Activated naive CD8-positive, alpha-beta T cell treated with anti-CD3 and anti-CD28 coated beads, Interleukin-2, amount 50 U/mL, for 24 hours (primary cell): ENCODE results near the gene GALNT2.

Source experiments
- ATAC-seq: fragments of 150-1000 bp; cut with Tn5 transposase; one replicate; pipeline ENCODE4 v1.10.0; 2021
- DNase-seq: peaks from one replicate; pipeline ENCODE4 v3.0.0; 2021
- H3K27ac Mint-ChIP-seq: one replicate; pipeline ENCODE4 v1.8.0; 2021; ENCODE audit warnings: mild to moderate bottlenecking, mixed read lengths
- H3K27me3 Mint-ChIP-seq: one replicate; pipeline ENCODE4 v1.8.0; 2021; ENCODE audit warnings: mixed read lengths
- H3K36me3 Mint-ChIP-seq: one replicate; pipeline ENCODE4 v1.8.0; 2021; ENCODE audit warnings: low read depth, mixed read lengths
- H3K4me1 Mint-ChIP-seq: one replicate; pipeline ENCODE4 v1.8.0; 2021; ENCODE audit warnings: mixed read lengths
- H3K4me3 Mint-ChIP-seq: one replicate; pipeline ENCODE4 v1.8.0; 2021; ENCODE audit warnings: mild to moderate bottlenecking, moderate library complexity, mixed read lengths
- H3K9me3 Mint-ChIP-seq: one replicate; pipeline ENCODE4 v1.8.0; 2021; ENCODE audit warnings: mixed read lengths

The GALNT2 gene

GRCh38 chr1:230043081-230043480, 24.0 kb upstream of the GALNT2 start:
- Mint-ChIP-seq H3K36me3 (no peaks in the 10 kb centered on the region), H3K4me3 (no peak overlapping the region), H3K9me3 (no peaks in the 10 kb centered on the region), H3K27ac (no peak overlapping the region), H3K27me3 (peaks cover 17% of the 10 kb centered on the region), H3K4me1 (no peaks in the 10 kb centered on the region)
- DNase-seq (no peak), ATAC-seq (no peak)

GRCh38 chr1:230044729-230045128, 22.3 kb upstream of the GALNT2 start:
- Mint-ChIP-seq H3K9me3 (no peaks in the 10 kb centered on the region), H3K27ac (no peak overlapping the region), H3K4me1 (no peaks in the 10 kb centered on the region), H3K36me3 (no peaks in the 10 kb centered on the region), H3K4me3 (no peak overlapping the region), H3K27me3 (peaks cover 17% of the 10 kb centered on the region)
- DNase-seq (no peak), ATAC-seq (no peak)

- DNase-seq (no peak), ATAC-seq (no peak)
- peaks cover 4% of the 10 kb centered on the region for H3K9me3 Mint-ChIP-seq
- peaks cover 17% of the 10 kb centered on the region for H3K27me3 Mint-ChIP-seq
- no peaks in the 10 kb centered on the region for H3K4me1 Mint-ChIP-seq
- H3K27ac Mint-ChIP-seq: no peak overlapping the region
- no peaks in the 10 kb centered on the region for H3K36me3 Mint-ChIP-seq
- H3K4me3 Mint-ChIP-seq: no peak overlapping the region
Measured at GRCh38 chr1:230047114-230047865, 19.7 kb upstream of the GALNT2 start.

GRCh38 chr1:230048322-230048721, 18.7 kb upstream of the GALNT2 start:
- DNase-seq (no peak), ATAC-seq (no peak)
- no peaks in the 10 kb centered on the region for H3K36me3 Mint-ChIP-seq
- no peak overlapping the region for H3K4me3 Mint-ChIP-seq
- peaks cover 11% of the 10 kb centered on the region for H3K27me3 Mint-ChIP-seq
- H3K27ac Mint-ChIP-seq: no peak overlapping the region
- peaks cover 4% of the 10 kb centered on the region for H3K9me3 Mint-ChIP-seq
- H3K4me1 Mint-ChIP-seq: no peaks in the 10 kb centered on the region

- H3K9me3 Mint-ChIP-seq: peaks cover 4% of the 10 kb centered on the region
- no peaks in the 10 kb centered on the region for H3K36me3 Mint-ChIP-seq
- H3K27ac Mint-ChIP-seq: no peak overlapping the region
- peaks cover 5% of the 10 kb centered on the region for H3K27me3 Mint-ChIP-seq
- ATAC-seq (no peak), DNase-seq (no peak)
- no peak overlapping the region for H3K4me3 Mint-ChIP-seq
- no peaks in the 10 kb centered on the region for H3K4me1 Mint-ChIP-seq
Measured at GRCh38 chr1:230048922-230049321, 18.1 kb upstream of the GALNT2 start.

GRCh38 chr1:230049731-230050130, 17.3 kb upstream of the GALNT2 start:
- no peak for DNase-seq
- Mint-ChIP-seq H3K4me3 (no peak overlapping the region), H3K27ac (no peak overlapping the region), H3K36me3 (no peaks in the 10 kb centered on the region), H3K9me3 (peaks cover 4% of the 10 kb centered on the region), H3K4me1 (no peaks in the 10 kb centered on the region), H3K27me3 (peaks cover 4% of the 10 kb centered on the region)
- ATAC-seq: no peak

- no peaks in the 10 kb centered on the region for H3K36me3 Mint-ChIP-seq
- no peak overlapping the region for H3K27ac Mint-ChIP-seq
- no peak overlapping the region for H3K4me3 Mint-ChIP-seq
- no peak for DNase-seq
- peaks cover 4% of the 10 kb centered on the region for H3K9me3 Mint-ChIP-seq
- ATAC-seq: no peak
- H3K4me1 Mint-ChIP-seq: no peaks in the 10 kb centered on the region
- H3K27me3 Mint-ChIP-seq: no peaks in the 10 kb centered on the region
Measured at GRCh38 chr1:230050973-230051735, 15.9 kb upstream of the GALNT2 start.

GRCh38 chr1:230052018-230052417, 15.0 kb upstream of the GALNT2 start:
- ATAC-seq: no peak

GRCh38 chr1:230052665-230053064, 14.4 kb upstream of the GALNT2 start:
- H3K36me3 Mint-ChIP-seq: no peaks in the 10 kb centered on the region
- no peaks in the 10 kb centered on the region for H3K27me3 Mint-ChIP-seq
- H3K4me3 Mint-ChIP-seq: no peak overlapping the region
- H3K27ac Mint-ChIP-seq: no peak overlapping the region
- peaks cover 4% of the 10 kb centered on the region for H3K9me3 Mint-ChIP-seq
- no peak for DNase-seq
- no peak for ATAC-seq
- H3K4me1 Mint-ChIP-seq: no peaks in the 10 kb centered on the region

More at GRCh38 chr1:230052018-230052417, 15.0 kb upstream of the GALNT2 start:
- Mint-ChIP-seq H3K9me3 (peaks cover 4% of the 10 kb centered on the region), H3K36me3 (no peaks in the 10 kb centered on the region), H3K27me3 (no peaks in the 10 kb centered on the region), H3K27ac (no peak overlapping the region), H3K4me1 (no peaks in the 10 kb centered on the region), H3K4me3 (no peak overlapping the region)
- no peak for DNase-seq

GRCh38 chr1:230054092-230054749, 12.8 kb upstream of the GALNT2 start:
- ATAC-seq (no peak), DNase-seq (no peak)
- Mint-ChIP-seq H3K4me1 (no peaks in the 10 kb centered on the region), H3K27ac (no peak overlapping the region), H3K4me3 (no peak overlapping the region), H3K9me3 (peaks cover 4% of the 10 kb centered on the region), H3K36me3 (no peaks in the 10 kb centered on the region), H3K27me3 (no peaks in the 10 kb centered on the region)

GRCh38 chr1:230056098-230056497, 10.9 kb upstream of the GALNT2 start:
- Mint-ChIP-seq H3K36me3 (no peaks in the 10 kb centered on the region), H3K27ac (no peak overlapping the region), H3K27me3 (peaks cover under 1% of the 10 kb centered on the region), H3K9me3 (peaks cover 4% of the 10 kb centered on the region), H3K4me3 (no peak overlapping the region), H3K4me1 (no peaks in the 10 kb centered on the region)
- DNase-seq: no peak
- no peak for ATAC-seq

- Mint-ChIP-seq H3K4me1 (no peaks in the 10 kb centered on the region), H3K27ac (no peak overlapping the region), H3K9me3 (no peaks in the 10 kb centered on the region), H3K4me3 (no peak overlapping the region), H3K36me3 (no peaks in the 10 kb centered on the region), H3K27me3 (peaks cover 2% of the 10 kb centered on the region)
- DNase-seq (no peak), ATAC-seq (no peak)
Measured at GRCh38 chr1:230057100-230057499, 9.9 kb upstream of the GALNT2 start.

- peaks cover 5% of the 10 kb centered on the region for H3K9me3 Mint-ChIP-seq
- H3K4me3 Mint-ChIP-seq: no peak overlapping the region
- H3K4me1 Mint-ChIP-seq: no peaks in the 10 kb centered on the region
- H3K36me3 Mint-ChIP-seq: no peaks in the 10 kb centered on the region
- ATAC-seq (no peak), DNase-seq (no peak)
- H3K27ac Mint-ChIP-seq: no peak overlapping the region
- peaks cover 2% of the 10 kb centered on the region for H3K27me3 Mint-ChIP-seq
Measured at GRCh38 chr1:230057681-230058565, 9.1 kb upstream of the GALNT2 start.

GRCh38 chr1:230058626-230059025, 8.4 kb upstream of the GALNT2 start:
- no peak overlapping the region for H3K4me3 Mint-ChIP-seq
- peaks cover 2% of the 10 kb centered on the region for H3K27me3 Mint-ChIP-seq
- H3K9me3 Mint-ChIP-seq: peaks cover 9% of the 10 kb centered on the region
- H3K4me1 Mint-ChIP-seq: no peaks in the 10 kb centered on the region
- no peak for DNase-seq
- H3K27ac Mint-ChIP-seq: no peak overlapping the region
- H3K36me3 Mint-ChIP-seq: no peaks in the 10 kb centered on the region
- ATAC-seq: no peak
